Measurements from ENCODE around the gene HFE.

Gene HFE

DNA sequence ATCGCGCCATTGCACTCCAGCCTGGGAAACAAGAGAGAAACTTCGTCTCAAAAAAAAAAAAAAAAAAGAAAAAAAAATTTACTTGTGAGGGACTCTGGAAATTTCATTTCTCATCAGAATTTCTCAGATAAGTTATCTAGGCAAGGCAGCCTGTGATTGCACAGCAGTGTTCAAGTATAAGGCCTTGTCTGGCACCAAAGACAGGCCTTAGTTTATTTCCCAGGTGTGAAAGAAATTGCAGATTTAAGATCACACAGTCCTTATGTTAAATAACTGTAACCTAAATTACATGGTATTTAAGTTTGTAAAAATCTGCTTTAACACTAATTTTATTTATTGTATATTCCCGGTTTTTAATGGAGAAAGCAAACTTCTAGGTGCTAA, 34.8 kb downstream of the HFE start:
- H3K9me3 ChIP-seq (ENCODE audit: control insufficient read depth, insufficient read depth, low read depth, low read length) = no peaks in the 10 kb centered on the region
- H3K4me3 ChIP-seq (ENCODE audit: low read depth, low read length) = no peak overlapping the region
- TF ChIP-seq KLF10 (tag by site-specific recombination; IDR thresholded peaks at IDR 0.05) (no peak), ZNF561 (tag by site-specific recombination; IDR thresholded peaks at IDR 0.05; ENCODE audit: borderline replicate concordance) (no peak), ZNF280C (tag by site-specific recombination; IDR thresholded peaks at IDR 0.05) (no peak), ZNF214 (tag by site-specific recombination; IDR thresholded peaks at IDR 0.05; ENCODE audit: borderline replicate concordance) (no peak), ZNF626 (tag by site-specific recombination; IDR thresholded peaks at IDR 0.05) (no peak), KLF16 (tag by site-specific recombination; IDR thresholded peaks at IDR 0.05) (no peak), KLF7 (tag by site-specific recombination; IDR thresholded peaks at IDR 0.05; ENCODE audit: borderline replicate concordance) (no peak)
- TF ChIP-seq, protein P1, sequence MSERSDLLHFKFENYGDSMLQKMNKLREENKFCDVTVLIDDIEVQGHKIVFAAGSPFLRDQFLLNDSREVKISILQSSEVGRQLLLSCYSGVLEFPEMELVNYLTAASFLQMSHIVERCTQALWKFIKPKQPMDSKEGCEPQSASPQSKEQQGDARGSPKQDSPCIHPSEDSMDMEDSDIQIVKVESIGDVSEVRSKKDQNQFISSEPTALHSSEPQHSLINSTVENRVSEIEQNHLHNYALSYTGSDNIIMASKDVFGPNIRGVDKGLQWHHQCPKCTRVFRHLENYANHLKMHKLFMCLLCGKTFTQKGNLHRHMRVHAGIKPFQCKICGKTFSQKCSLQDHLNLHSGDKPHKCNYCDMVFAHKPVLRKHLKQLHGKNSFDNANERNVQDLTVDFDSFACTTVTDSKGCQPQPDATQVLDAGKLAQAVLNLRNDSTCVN (tag by site-specific recombination; optimal IDR thresholded peaks at IDR 0.05) = no peak
- TF ChIP-seq, protein P2, sequence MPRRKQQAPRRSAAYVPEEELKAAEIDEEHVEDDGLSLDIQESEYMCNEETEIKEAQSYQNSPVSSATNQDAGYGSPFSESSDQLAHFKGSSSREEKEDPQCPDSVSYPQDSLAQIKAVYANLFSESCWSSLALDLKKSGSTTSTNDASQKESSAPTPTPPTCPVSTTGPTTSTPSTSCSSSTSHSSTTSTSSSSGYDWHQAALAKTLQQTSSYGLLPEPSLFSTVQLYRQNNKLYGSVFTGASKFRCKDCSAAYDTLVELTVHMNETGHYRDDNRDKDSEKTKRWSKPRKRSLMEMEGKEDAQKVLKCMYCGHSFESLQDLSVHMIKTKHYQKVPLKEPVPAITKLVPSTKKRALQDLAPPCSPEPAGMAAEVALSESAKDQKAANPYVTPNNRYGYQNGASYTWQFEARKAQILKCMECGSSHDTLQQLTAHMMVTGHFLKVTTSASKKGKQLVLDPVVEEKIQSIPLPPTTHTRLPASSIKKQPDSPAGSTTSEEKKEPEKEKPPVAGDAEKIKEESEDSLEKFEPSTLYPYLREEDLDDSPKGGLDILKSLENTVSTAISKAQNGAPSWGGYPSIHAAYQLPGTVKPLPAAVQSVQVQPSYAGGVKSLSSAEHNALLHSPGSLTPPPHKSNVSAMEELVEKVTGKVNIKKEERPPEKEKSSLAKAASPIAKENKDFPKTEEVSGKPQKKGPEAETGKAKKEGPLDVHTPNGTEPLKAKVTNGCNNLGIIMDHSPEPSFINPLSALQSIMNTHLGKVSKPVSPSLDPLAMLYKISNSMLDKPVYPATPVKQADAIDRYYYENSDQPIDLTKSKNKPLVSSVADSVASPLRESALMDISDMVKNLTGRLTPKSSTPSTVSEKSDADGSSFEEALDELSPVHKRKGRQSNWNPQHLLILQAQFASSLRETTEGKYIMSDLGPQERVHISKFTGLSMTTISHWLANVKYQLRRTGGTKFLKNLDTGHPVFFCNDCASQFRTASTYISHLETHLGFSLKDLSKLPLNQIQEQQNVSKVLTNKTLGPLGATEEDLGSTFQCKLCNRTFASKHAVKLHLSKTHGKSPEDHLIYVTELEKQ (tag by site-specific recombination; IDR thresholded peaks at IDR 0.05; ENCODE audit: borderline replicate concordance) = no peak
- TF ChIP-seq, protein P3, sequence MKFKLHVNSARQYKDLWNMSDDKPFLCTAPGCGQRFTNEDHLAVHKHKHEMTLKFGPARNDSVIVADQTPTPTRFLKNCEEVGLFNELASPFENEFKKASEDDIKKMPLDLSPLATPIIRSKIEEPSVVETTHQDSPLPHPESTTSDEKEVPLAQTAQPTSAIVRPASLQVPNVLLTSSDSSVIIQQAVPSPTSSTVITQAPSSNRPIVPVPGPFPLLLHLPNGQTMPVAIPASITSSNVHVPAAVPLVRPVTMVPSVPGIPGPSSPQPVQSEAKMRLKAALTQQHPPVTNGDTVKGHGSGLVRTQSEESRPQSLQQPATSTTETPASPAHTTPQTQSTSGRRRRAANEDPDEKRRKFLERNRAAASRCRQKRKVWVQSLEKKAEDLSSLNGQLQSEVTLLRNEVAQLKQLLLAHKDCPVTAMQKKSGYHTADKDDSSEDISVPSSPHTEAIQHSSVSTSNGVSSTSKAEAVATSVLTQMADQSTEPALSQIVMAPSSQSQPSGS (tag by site-specific recombination; IDR thresholded peaks at IDR 0.05; ENCODE audit: low read depth) = no peak
- H3K36me3 ChIP-seq (ENCODE audit: control insufficient read depth in 2 of 2, insufficient read depth in 1 of 2, low read length in 2 of 2) = no peaks in the 10 kb centered on the region
- H3K27ac ChIP-seq (ENCODE audit: extremely low read depth, low read depth, low read length) = no peak overlapping the region
- ChIA-PET POLR2A (no interaction called here), CTCF (no interaction called here)
- no peaks in the 10 kb centered on the region for H3K4me1 ChIP-seq (ENCODE audit: control insufficient read depth, insufficient read depth, low read length)

DNA sequence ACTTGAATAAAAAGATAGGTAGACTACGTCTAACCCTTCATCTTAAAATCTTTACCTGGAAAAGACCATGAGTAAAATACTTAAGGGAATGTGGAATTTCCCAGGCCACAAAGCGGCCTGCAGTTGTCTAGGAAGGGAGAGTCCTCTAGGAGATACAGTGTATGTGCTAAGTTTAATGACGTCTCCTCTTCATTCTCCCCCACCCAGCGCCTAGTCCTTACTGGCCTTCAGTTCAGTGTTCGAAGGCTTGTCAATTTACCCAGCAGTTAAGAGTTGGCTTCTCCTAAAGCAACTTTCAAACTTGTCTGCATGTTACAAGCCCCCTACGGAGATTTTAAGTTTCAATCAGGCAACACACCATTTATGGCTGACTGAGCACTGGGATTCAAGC, 35.2 kb downstream of the HFE start:
- TF ChIP-seq ZNF157 (tag by site-specific recombination; IDR thresholded peaks at IDR 0.05) (no peak), ZNF426 (tag by site-specific recombination; IDR thresholded peaks at IDR 0.05) (no peak), EGR2 (tag by site-specific recombination; IDR thresholded peaks at IDR 0.05; ENCODE audit: low read depth) (no peak)
- H3K36me3 ChIP-seq (ENCODE audit: control insufficient read depth in 2 of 2, insufficient read depth in 1 of 2, low read length in 2 of 2) = no peaks in the 10 kb centered on the region
- ChIA-PET POLR2A (interaction anchor here (0.9 to 6.2 kb wide), 19 partner anchors 8 to 1715 kb away, joined by 3 to 439 read pairs (median 21); a partner anchor contains a TSS), CTCF (interaction anchor here (0.5 kb wide), 1 partner anchor 442 kb away, joined by 3 read pairs; no protein-coding TSS in a partner anchor)
- H3K9me3 ChIP-seq (ENCODE audit: control insufficient read depth, insufficient read depth, low read depth, low read length) = no peaks in the 10 kb centered on the region
- H3K27ac ChIP-seq (ENCODE audit: extremely low read depth, low read depth, low read length) = no peak overlapping the region
- H3K4me3 ChIP-seq (ENCODE audit: low read depth, low read length) = peak overlapping the region; percentile 50
- no peaks in the 10 kb centered on the region for H3K4me1 ChIP-seq (ENCODE audit: control insufficient read depth, insufficient read depth, low read length)
